HG03039 (cell line): ENCODE results near the gene CCL14.
"Not testable (repeated sequence)": the region's sequence is repeated elsewhere in the genome, so short reads cannot be mapped to it uniquely, and the experiment has no call there.

ENCODE experiments used
- ATAC-seq: cut with Tn5 transposase; IDR thresholded peaks from one replicate; pipeline ENCODE4 v1.9.1; 2021; ENCODE audit warnings: mild to moderate bottlenecking, moderate library complexity; ENCODE audit not compliant: unreplicated experiment

CCL14 gene

GRCh38 chr17:35943537-35943936 is 43.0 kb downstream of the CCL14 start, which contains the start of gene LYZL6:
TSS of gene LYZL6 (minus strand) at chr17:35943713. CDS start at chr17:35939356, 4,357 bp downstream.
- no peak for ATAC-seq

GRCh38 chr17:35942588-35943186 is 43.8 kb downstream of the CCL14 start:
- ATAC-seq = no peak

GRCh38 chr17:35938492-35938891 is 48.0 kb downstream of the CCL14 start:
- not testable (repeated sequence) for ATAC-seq

GRCh38 chr17:35936063-35936462 is 50.5 kb downstream of the CCL14 start:
- ATAC-seq = no peak

- no peak for ATAC-seq
These were observed 51.8 kb downstream of the CCL14 start for GRCh38 chr17:35934760-35935159.
